Suppressor macrophage treated with lipopolysaccharide for 4 hours (primary cell): ENCODE results near the gene CACNA2D2.
"Not testable (repeated sequence)": the region's sequence is repeated elsewhere in the genome, so short reads cannot be mapped to it uniquely, and the experiment has no call there.

Experiments used
- DNase-seq: peaks from one replicate; pipeline ENCODE4 v3.0.0-alpha.2; 2020

CACNA2D2 gene

GRCh38 chr3:50525987-50526386, 22.6 kb upstream of the CACNA2D2 start:
- peak; percentile 91 for DNase-seq

GRCh38 chr3:50525191-50525910, 21.9 kb upstream of the CACNA2D2 start:
- DNase-seq: no peak

DNA sequence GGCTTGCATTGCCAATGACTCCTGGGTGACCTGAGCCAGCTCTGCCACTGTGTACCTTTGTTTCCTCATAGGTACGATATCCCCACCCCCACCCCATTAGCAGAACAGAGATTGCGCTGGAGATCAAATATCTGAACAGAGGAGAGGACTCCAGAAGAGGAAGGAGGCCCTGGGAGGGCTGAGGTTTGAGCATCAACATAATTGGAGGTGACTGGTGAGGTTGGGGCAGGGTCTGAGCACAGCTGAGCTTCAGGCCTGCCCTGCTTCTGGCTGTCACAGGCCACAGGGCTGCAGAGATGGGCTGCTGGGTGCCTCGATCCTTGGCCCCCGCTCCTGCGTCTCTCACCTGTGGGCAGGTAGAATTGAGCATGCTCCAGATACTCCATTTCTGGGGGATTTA, 21.3 kb upstream of the CACNA2D2 start:
- DNase-seq: no peak

- DNase-seq: no peak
These were observed 19.9 kb upstream of the CACNA2D2 start for GRCh38 chr3:50523279-50523811.

GRCh38 chr3:50521572-50521971, 18.1 kb upstream of the CACNA2D2 start:
- no peak for DNase-seq

DNA sequence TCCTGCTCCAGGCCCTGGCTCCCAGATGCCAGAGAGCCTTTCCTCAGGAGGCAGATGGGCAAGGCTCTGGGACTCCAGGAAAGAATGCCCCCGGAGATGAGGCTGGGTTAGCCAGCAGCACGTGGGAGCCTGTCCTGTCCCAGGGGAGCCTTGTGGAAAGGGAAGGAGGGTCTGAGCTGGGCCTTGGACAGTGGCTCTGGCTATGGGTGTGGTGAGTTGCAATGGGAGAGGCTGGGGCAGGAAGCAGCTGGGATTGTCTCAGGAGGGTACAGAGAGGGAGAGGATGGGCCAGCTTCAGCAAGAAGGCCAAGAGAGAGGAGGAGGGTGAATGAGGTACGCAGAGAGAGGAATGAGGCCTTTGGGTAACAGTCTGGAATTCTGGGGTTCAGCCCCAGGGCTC, 17.4 kb upstream of the CACNA2D2 start:
- DNase-seq: no peak

DNA sequence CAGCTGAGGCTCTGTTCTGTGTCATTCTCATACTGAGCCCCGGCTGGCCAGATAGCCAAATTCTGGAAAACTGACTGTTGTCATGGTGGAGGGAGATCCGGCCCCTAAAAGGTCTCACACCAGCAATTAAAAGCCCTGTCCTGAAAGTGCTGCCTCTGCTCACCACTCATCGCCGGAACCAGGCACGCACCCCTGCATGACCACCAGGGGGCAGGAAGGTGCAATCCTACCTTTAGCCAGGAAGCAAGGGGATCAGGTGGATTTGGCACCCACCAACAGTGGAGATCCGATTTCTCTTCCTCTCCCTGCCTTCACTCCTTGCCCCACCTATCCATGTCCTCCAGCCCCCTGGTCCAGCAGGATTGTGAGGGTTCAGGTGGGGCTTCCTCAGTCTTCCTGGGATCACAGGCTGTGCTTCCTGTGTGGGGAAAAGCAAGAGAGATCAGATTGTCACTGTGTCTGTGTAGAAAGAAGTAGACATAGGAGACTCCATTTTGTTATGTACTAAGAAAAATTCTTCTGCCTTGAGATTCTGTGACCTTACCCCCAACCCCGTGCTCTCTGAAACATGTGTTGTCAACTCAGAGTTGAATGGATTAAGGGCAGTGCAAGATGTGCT, 16.1 kb upstream of the CACNA2D2 start:
- peak; percentile 59 for DNase-seq

- no peak for DNase-seq
These were observed 15.0 kb upstream of the CACNA2D2 start for GRCh38 chr3:50518436-50518835.

- DNase-seq: no peak
These were observed 14.3 kb upstream of the CACNA2D2 start for GRCh38 chr3:50517721-50518206.

DNA sequence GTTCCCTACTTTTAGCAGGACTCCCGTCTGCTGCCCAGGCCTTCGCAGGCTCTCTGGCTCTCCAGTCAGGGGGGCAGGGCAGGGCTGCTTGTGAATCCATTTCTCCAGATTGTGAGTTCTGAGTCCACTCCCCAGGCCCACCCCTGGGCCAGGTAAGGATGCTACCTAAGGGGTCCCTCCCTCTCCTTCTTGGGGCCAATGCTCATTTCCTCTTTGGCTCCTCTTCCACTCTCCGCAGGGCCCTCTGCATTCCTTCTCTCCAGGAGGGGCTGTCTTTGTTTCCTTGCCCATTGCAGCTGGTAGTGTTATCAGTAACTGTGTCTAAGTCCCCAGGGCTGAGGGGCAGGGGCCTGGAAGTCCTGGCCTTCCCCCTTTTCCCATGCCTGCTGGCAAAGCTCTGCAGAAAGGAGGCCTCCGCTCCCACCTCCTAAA, 13.0 kb upstream of the CACNA2D2 start:
- no peak for DNase-seq

DNA sequence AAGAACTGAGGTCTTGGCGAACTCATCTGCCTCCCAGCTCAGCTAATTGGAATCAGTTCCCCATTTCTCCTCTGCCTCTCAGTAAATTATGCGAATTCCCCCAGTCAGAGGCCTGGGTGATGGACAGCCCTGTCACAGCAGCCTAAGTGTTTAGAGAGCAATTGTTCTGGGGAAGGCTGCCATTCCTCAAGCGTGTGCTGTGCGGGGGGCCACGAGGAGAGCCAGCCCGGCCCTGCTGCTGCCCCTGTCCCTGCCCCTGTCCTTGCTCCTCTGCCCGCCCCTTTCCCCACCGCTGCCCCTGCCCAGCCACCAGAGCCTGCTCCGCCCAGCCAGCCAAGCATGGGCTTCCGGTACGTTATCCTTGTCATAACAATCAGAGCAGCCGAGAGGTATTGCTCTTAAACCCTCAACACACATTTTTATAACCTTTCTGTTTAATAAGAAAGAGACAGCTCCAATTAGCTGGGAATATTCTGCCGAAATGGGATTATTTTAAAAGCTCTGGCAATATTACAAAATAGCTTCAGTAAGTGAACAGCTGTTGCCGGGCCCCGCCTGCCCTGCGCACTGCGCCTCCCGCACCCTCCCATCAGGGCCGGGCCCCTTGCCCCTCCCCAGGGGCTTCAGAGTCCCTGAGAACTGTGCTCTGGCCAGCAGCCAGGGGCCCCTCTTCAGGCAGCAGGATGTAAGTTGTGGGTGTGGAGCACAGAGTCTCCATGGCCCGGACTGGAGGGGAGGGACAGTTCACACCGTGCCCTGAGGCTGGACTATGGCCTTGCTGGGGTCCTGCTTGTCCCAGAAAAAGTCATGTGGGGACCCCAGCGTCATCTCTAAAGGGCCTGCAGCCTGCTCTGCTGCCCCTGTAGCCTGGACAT, 12.4 kb upstream of the CACNA2D2 start:
- DNase-seq: peak; percentile 59

GRCh38 chr3:50512908-50513307, 9.5 kb upstream of the CACNA2D2 start:
- DNase-seq: not testable (repeated sequence)

GRCh38 chr3:50512131-50512530, 8.7 kb upstream of the CACNA2D2 start:
- DNase-seq: no peak

DNA sequence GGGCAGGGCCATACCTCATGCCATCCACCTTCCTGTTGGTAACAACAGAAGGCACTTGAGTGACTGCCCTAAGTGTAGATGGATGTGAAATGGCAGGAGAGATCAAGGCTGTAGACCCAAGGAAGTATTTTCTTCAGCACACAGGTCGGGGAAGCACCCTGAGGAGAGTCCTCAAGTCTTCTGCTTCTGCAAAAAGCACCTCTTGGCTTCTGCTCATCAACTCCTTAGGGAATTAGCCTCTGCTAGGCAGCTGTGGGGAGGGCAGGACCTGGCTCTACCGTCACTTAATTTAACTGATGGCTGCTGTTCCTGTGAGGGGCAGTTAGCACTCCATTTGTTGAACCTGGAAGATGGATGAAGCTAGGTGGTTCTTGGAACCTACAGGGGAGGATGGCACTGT, 6.9 kb upstream of the CACNA2D2 start:
- no peak for DNase-seq

- no peak for DNase-seq
These were observed 6.3 kb upstream of the CACNA2D2 start for GRCh38 chr3:50509715-50510114.

- DNase-seq: no peak
These were observed 5.4 kb upstream of the CACNA2D2 start for GRCh38 chr3:50508821-50509220.

GRCh38 chr3:50506169-50506568, 2.7 kb upstream of the CACNA2D2 start:
- no peak for DNase-seq

DNA sequence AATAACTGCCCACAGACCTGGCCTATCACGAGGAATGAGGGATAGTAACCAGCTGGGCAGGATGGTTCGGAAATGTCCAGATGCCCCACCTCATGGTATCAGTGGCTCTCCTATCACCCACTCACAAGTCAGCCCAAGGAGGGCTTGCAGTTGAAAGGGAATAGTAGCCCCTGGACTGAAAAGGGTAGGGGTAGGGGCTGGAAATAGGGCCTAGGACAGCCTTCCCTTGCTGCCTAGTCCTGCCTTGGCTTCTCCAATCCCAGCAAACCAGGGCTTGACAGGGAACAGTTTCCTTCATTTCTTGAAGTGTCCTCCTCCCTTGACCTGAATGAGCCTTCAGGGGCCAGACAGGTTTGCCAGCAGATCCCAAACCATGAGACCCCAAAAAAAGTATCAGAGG, 1.2 kb upstream of the CACNA2D2 start:
- DNase-seq: no peak

- no peak for DNase-seq
These were observed 630 bp downstream of the CACNA2D2 start for GRCh38 chr3:50502584-50503423.

DNA sequence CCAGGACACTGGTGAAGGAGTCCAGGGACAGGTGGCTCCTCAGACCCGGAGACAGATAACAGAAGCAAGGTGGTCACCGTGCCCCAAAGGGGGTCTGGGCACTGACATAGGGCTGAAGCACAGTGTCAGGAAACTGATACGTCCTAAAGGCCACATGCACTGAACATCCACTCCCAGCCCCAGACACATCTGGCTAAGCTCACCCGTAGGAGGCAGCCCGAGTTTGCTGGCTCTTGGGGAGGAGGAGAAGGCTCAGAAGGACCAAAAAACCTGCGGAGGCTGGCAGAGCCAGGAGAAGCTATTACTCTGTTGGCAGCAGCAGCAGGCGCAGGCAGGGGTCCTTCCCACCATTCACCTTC, 1.2 kb downstream of the CACNA2D2 start:
- no peak for DNase-seq

DNA sequence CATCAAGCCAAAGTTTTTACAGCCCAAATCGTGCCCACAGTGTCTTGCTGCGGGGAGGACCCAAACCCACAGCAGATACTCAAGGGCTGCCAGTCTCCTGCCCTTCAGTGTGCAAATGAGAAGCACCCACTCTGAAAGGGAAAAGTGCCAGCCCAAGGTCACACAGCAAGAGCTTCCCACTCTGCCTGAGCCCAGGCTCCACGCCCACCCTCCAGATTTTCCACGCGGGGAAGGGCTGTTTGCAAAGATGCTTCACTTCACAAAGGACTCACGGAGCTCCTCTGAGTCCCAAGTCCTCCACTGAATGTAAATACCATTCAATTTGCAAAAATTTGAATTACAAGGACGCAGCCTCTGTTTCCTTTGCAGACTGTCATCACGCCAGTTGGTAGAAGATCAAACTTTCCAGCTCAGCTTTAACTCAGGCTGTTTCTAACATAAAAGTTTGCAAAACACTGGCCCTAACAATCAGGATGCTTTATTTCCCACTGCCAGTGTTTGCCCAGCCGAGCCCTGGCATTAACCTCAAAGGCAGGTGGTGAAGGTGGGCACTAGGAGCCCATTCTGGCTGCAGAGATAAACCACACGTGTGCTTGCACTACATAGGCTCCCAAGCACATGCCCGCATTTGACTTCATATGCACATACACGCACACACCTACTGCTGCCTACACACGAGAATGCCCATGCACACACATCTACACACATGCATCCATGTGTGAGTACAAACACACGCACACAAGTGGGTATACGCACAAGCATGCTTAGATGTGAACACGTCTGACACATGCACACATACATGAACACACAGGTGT, 7.6 kb downstream of the CACNA2D2 start:
- no peak for DNase-seq

DNA sequence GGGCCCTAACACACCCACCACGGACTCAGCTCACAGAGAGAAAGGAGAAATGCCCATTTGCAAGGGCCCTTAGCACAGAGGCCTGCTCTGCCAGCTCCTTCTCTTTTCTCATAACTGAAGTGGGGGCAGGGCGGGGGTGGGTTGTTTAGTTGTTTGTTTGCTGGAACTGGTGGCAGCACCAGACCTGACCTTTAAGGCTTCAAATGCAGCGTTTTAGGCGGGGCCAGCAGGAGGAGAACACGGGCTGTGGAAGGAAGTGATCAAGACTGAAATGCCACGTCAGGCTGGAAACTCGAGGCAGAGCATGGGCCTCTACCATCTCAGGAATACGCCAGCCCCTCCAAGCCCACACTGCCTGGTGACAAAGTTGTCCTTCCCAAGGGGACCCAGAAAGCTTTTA, 9.3 kb downstream of the CACNA2D2 start:
- DNase-seq: peak; percentile 47
